Measurements from ENCODE around the gene DNAH6.

DNAH6 gene

DNA sequence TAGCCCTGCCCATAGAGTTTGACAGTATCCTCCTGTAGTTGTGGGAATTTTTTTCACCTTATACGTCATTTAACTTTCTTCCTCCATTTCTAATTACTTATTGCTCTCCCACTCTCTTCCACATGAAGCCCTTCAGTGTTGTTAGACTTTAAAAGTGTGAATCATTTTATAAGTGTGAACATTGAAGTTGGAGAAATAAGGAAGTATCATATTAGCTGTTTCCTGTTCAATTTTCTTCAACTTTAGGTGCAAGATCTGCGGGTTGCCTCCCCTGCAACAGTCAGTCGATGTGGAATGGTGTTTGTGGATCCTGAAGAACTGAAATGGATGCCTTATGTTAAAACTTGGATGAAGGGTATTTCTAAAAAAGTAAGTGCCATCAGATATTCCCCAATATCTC is 138.1 kb downstream of the DNAH6 start:
- Histone ChIP-seq H2BK5ac (ENCODE audit: low read depth, low read length, poor library complexity, severe bottlenecking) (no peak overlapping the region), H4K91ac (ENCODE audit: low read length) (no peak overlapping the region), H3K4me1 (ENCODE audit: control insufficient read depth, insufficient read depth, low read depth, low read length) (no peaks in the 10 kb centered on the region), H3K4me2 (ENCODE audit: low read length, poor library complexity, severe bottlenecking) (no peak overlapping the region), H4K8ac (ENCODE audit: low read length) (no peak overlapping the region), H3K4me3 (ENCODE audit: insufficient read depth in 1 of 2, low read depth in 1 of 2, low read length in 2 of 2) (no peak overlapping the region), H3K36me3 (ENCODE audit: control insufficient read depth in 1 of 2, insufficient read depth in 2 of 2, low read depth in 1 of 2, low read length in 2 of 2) (no peaks in the 10 kb centered on the region), H2AK5ac (ENCODE audit: low read length, severe bottlenecking) (no peak overlapping the region), H2AFZ (ENCODE audit: low read depth, low read length) (no peak overlapping the region), H3K27ac (ENCODE audit: low read length, poor library complexity, severe bottlenecking) (no peak overlapping the region), H2BK15ac (ENCODE audit: low read depth, poor library complexity, severe bottlenecking) (no peak overlapping the region), H3K79me1 (replicated peaks; ENCODE audit: low read length, poor library complexity, severe bottlenecking) (no peaks in the 10 kb centered on the region), H3K14ac (ENCODE audit: low read length in 2 of 2) (no peak overlapping the region), H3K23ac (ENCODE audit: low read length in 2 of 2) (no peak overlapping the region), H2BK12ac (ENCODE audit: low read length in 2 of 2) (no peak overlapping the region), H3K27me3 (ENCODE audit: control insufficient read depth in 1 of 2, insufficient read depth in 1 of 2, low read length in 2 of 2) (peaks cover 14 to 20% of the 10 kb centered on the region in 2 experiments), H3K9ac (ENCODE audit: low read length) (no peak overlapping the region), H3K9me3 (ENCODE audit: control insufficient read depth, low read length) (no peaks in the 10 kb centered on the region), H3K18ac (ENCODE audit: low read depth in 1 of 2, low read length in 2 of 2) (no peak overlapping the region), H3K4ac (ENCODE audit: low read depth in 1 of 2, low read length in 2 of 2) (no peak overlapping the region), H2BK120ac (ENCODE audit: low read depth, low read length) (no peak overlapping the region)
- 90% methylated on average over 2 of the region's 3 CpGs for WGBS
- no peak for DNase-seq

DNA sequence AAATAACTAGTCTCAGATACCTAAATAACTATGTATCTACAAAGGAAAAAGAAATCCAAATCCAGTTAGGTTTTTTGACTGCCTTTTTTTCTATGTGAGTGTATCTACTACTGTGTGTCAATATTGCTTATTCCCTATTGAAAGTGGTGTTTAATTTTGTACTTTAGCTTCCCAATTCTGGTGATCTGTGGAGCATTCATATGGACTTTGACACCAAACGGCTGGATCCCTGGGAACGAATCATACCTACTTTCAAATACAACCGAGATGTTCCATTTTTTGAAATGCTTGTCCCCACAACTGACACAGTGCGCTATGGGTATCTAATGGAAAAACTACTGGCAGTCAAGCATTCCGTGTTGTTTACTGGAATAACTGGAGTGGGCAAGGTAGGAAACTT is 152.8 kb downstream of the DNAH6 start:
- Histone ChIP-seq H3K27ac (ENCODE audit: low read length, poor library complexity, severe bottlenecking) (no peak overlapping the region), H3K9me3 (ENCODE audit: control insufficient read depth, low read length) (no peaks in the 10 kb centered on the region), H2BK12ac (ENCODE audit: low read length in 2 of 2) (no peak overlapping the region), H3K4me2 (ENCODE audit: low read length, poor library complexity, severe bottlenecking) (no peak overlapping the region), H3K18ac (ENCODE audit: low read depth in 1 of 2, low read length in 2 of 2) (no peak overlapping the region), H2BK15ac (ENCODE audit: low read depth, poor library complexity, severe bottlenecking) (no peak overlapping the region), H3K27me3 (ENCODE audit: control insufficient read depth in 1 of 2, insufficient read depth in 1 of 2, low read length in 2 of 2) (peaks cover 11 to 14% of the 10 kb centered on the region in 2 experiments), H3K36me3 (ENCODE audit: control insufficient read depth in 1 of 2, insufficient read depth in 2 of 2, low read depth in 1 of 2, low read length in 2 of 2) (no peaks in the 10 kb centered on the region), H3K4ac (ENCODE audit: low read depth in 1 of 2, low read length in 2 of 2) (no peak overlapping the region), H3K79me1 (replicated peaks; ENCODE audit: low read length, poor library complexity, severe bottlenecking) (no peaks in the 10 kb centered on the region), H4K8ac (ENCODE audit: low read length) (no peak overlapping the region), H2AK5ac (ENCODE audit: low read length, severe bottlenecking) (no peak overlapping the region), H3K9ac (ENCODE audit: low read length) (no peak overlapping the region), H4K91ac (ENCODE audit: low read length) (no peak overlapping the region), H2BK120ac (ENCODE audit: low read depth, low read length) (no peak overlapping the region), H3K4me1 (ENCODE audit: control insufficient read depth, insufficient read depth, low read depth, low read length) (no peaks in the 10 kb centered on the region), H2AFZ (ENCODE audit: low read depth, low read length) (no peak overlapping the region), H3K14ac (ENCODE audit: low read length in 2 of 2) (no peak overlapping the region), H3K4me3 (ENCODE audit: insufficient read depth in 1 of 2, low read depth in 1 of 2, low read length in 2 of 2) (no peak overlapping the region), H2BK5ac (ENCODE audit: low read depth, low read length, poor library complexity, severe bottlenecking) (no peak overlapping the region), H3K23ac (ENCODE audit: low read length in 2 of 2) (no peak overlapping the region)
- DNase-seq, result no peak
- 78% methylated on average over 4 of the region's 5 CpGs for WGBS

DNA sequence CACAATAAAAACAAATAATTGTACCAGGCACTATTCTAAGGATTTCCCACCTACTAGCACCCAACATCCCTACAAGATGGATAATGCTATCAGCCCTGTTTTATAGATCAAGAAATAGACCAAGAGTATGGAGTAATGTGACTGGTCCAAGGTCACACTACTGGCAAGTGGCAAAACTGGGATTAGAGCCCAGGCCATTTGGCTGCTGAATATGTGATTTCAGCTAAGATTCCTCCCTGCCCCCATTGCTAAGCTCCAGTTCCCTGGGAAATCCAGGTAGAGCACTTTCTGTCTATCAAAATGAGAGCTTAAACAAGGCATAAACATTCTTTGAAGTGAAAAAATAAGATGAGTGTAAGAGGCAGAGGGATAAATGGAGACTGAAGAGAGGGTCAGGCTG is 157.8 kb downstream of the DNAH6 start:
- H2BK120ac ChIP-seq (ENCODE audit: low read depth, low read length), result no peak overlapping the region
- H3K36me3 ChIP-seq (ENCODE audit: control insufficient read depth in 1 of 2, insufficient read depth in 2 of 2, low read depth in 1 of 2, low read length in 2 of 2), result no peaks in the 10 kb centered on the region

DNA sequence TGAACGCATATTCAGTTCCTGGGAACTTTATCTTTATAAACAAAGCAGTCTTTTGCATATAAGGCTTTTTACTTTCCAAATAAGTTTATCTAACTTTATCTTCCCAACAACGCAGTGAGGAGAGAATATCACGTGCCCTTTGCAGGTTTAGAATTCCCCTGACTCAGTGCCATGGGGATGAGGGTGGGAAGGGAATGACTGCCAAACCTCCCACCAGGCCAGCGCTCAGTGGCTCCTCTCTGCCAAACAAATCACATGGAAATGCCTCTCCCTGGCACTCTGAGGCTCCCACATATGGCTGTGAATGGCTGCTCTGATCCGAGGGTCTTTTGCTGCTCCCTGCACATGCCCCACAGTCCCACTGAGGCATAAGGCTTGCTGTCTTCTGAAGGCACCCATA is 158.3 kb downstream of the DNAH6 start:
- Histone ChIP-seq H3K27ac (ENCODE audit: low read length, poor library complexity, severe bottlenecking) (no peak overlapping the region), H3K4me1 (ENCODE audit: control insufficient read depth, insufficient read depth, low read depth, low read length) (peaks cover 1% of the 10 kb centered on the region), H3K14ac (ENCODE audit: low read length in 2 of 2) (no peak overlapping the region), H4K91ac (ENCODE audit: low read length) (no peak overlapping the region), H3K9ac (ENCODE audit: low read length) (no peak overlapping the region), H3K4me2 (ENCODE audit: low read length, poor library complexity, severe bottlenecking) (no peak overlapping the region), H3K79me1 (replicated peaks; ENCODE audit: low read length, poor library complexity, severe bottlenecking) (no peaks in the 10 kb centered on the region), H3K4me3 (ENCODE audit: insufficient read depth in 1 of 2, low read depth in 1 of 2, low read length in 2 of 2) (no peak overlapping the region), H2AFZ (ENCODE audit: low read depth, low read length) (no peak overlapping the region), H2BK5ac (ENCODE audit: low read depth, low read length, poor library complexity, severe bottlenecking) (no peak overlapping the region), H3K27me3 (ENCODE audit: control insufficient read depth in 1 of 2, insufficient read depth in 1 of 2, low read length in 2 of 2) (peaks cover 11 to 14% of the 10 kb centered on the region in 2 experiments), H3K23ac (ENCODE audit: low read length in 2 of 2) (no peak overlapping the region), H3K18ac (ENCODE audit: low read depth in 1 of 2, low read length in 2 of 2) (no peak overlapping the region), H2AK5ac (ENCODE audit: low read length, severe bottlenecking) (no peak overlapping the region), H2BK12ac (ENCODE audit: low read length in 2 of 2) (no peak overlapping the region), H3K9me3 (ENCODE audit: control insufficient read depth, low read length) (no peaks in the 10 kb centered on the region), H2BK120ac (ENCODE audit: low read depth, low read length) (no peak overlapping the region), H3K4ac (ENCODE audit: low read depth in 1 of 2, low read length in 2 of 2) (no peak overlapping the region), H3K36me3 (ENCODE audit: control insufficient read depth in 1 of 2, insufficient read depth in 2 of 2, low read depth in 1 of 2, low read length in 2 of 2) (no peaks in the 10 kb centered on the region), H4K8ac (ENCODE audit: low read length) (no peak overlapping the region), H2BK15ac (ENCODE audit: low read depth, poor library complexity, severe bottlenecking) (no peak overlapping the region)
- no peak for DNase-seq
- WGBS, result 73% methylated on average over 4 of the region's 5 CpGs

More for the DNA sequence above, 157.8 kb downstream of the DNAH6 start:
- H3K9me3 ChIP-seq (ENCODE audit: control insufficient read depth, low read length), result no peaks in the 10 kb centered on the region
- no peak overlapping the region for H2BK15ac ChIP-seq (ENCODE audit: low read depth, poor library complexity, severe bottlenecking)
- no peak overlapping the region for H4K8ac ChIP-seq (ENCODE audit: low read length)
- no peak overlapping the region for H3K14ac ChIP-seq (ENCODE audit: low read length in 2 of 2)
- H3K4me2 ChIP-seq (ENCODE audit: low read length, poor library complexity, severe bottlenecking), result no peak overlapping the region
- no peak overlapping the region for H2BK5ac ChIP-seq (ENCODE audit: low read depth, low read length, poor library complexity, severe bottlenecking)
- H3K4ac ChIP-seq (ENCODE audit: low read depth in 1 of 2, low read length in 2 of 2), result no peak overlapping the region
- H3K23ac ChIP-seq (ENCODE audit: low read length in 2 of 2), result no peak overlapping the region
- peaks cover 11 to 14% of the 10 kb centered on the region in 2 experiments for H3K27me3 ChIP-seq (ENCODE audit: control insufficient read depth in 1 of 2, insufficient read depth in 1 of 2, low read length in 2 of 2)
- no peaks in the 10 kb centered on the region for H3K79me1 ChIP-seq (replicated peaks; ENCODE audit: low read length, poor library complexity, severe bottlenecking)
- no peak overlapping the region for H2AK5ac ChIP-seq (ENCODE audit: low read length, severe bottlenecking)
- H3K27ac ChIP-seq (ENCODE audit: low read length, poor library complexity, severe bottlenecking), result no peak overlapping the region
- H3K4me1 ChIP-seq (ENCODE audit: control insufficient read depth, insufficient read depth, low read depth, low read length), result peaks cover 1% of the 10 kb centered on the region
- DNase-seq, result no peak
- no peak overlapping the region for H3K18ac ChIP-seq (ENCODE audit: low read depth in 1 of 2, low read length in 2 of 2)
- H2BK12ac ChIP-seq (ENCODE audit: low read length in 2 of 2), result no peak overlapping the region
- H4K91ac ChIP-seq (ENCODE audit: low read length), result no peak overlapping the region
- no peak overlapping the region for H2AFZ ChIP-seq (ENCODE audit: low read depth, low read length)
- no peak overlapping the region for H3K9ac ChIP-seq (ENCODE audit: low read length)
- H3K4me3 ChIP-seq (ENCODE audit: insufficient read depth in 1 of 2, low read depth in 1 of 2, low read length in 2 of 2), result no peak overlapping the region
